Trophoblast cell (in vitro differentiated cells and primary cell): ENCODE results near the gene DRG2.

Experiments
- DNase-seq, 2 donors: peaks; one replicate each; pipeline ENCODE4 v3.0.0-alpha.2; 2016
- H2AFZ ChIP-seq: 2 replicates; pipeline ENCODE4 v1.6.1; 2013; ENCODE audit warnings: low read length, moderate library complexity, mild to moderate bottlenecking; ENCODE audit not compliant: insufficient read depth, poor library complexity
- H2AK5ac ChIP-seq: 2 replicates; pipeline ENCODE4 v1.6.1; 2013; ENCODE audit warnings: mild to moderate bottlenecking, low read length
- H2BK120ac ChIP-seq: 2 replicates; pipeline ENCODE4 v1.6.1; 2013; ENCODE audit warnings: low read length, mild to moderate bottlenecking, moderate library complexity; ENCODE audit not compliant: insufficient read depth, poor library complexity
- H2BK12ac ChIP-seq: 2 replicates; pipeline ENCODE4 v1.6.1; 2013; ENCODE audit warnings: mild to moderate bottlenecking, low read length, moderate library complexity
- H2BK5ac ChIP-seq: 2 replicates; pipeline ENCODE4 v1.6.1; 2013; ENCODE audit warnings: low read length, low read depth, moderate library complexity, mild to moderate bottlenecking; ENCODE audit not compliant: poor library complexity
- H3K14ac ChIP-seq: 2 replicates; pipeline ENCODE4 v1.6.1; 2013; ENCODE audit warnings: mild to moderate bottlenecking, low read length
- H3K18ac ChIP-seq: 2 replicates; pipeline ENCODE4 v1.6.1; 2013; ENCODE audit warnings: mild to moderate bottlenecking, low read length
- H3K23ac ChIP-seq: 2 replicates; pipeline ENCODE4 v1.6.1; 2013; ENCODE audit warnings: low read length
- H3K27ac ChIP-seq: 2 replicates; pipeline ENCODE4 v1.5.1; 2013; ENCODE audit warnings: low read depth, mild to moderate bottlenecking, inconsistent platforms, low read length, moderate library complexity
- H3K27me3 ChIP-seq: 2 replicates; pipeline ENCODE4 v1.6.1; 2013; ENCODE audit warnings: inconsistent platforms, mild to moderate bottlenecking, low read length, moderate library complexity; ENCODE audit not compliant: insufficient read depth
- H3K36me3 ChIP-seq, 2 experiments: 1 replicate in 1 of 2; 2 replicates in 1 of 2; pipeline ENCODE4 v1.6.1; 2013; ENCODE audit warnings: low read length in 2 of 2, mild to moderate bottlenecking in 2 of 2, moderate library complexity in 1 of 2; ENCODE audit not compliant: insufficient read depth in 2 of 2, control insufficient read depth in 1 of 2
- H3K4ac ChIP-seq: 2 replicates; pipeline ENCODE4 v1.6.1; 2013; ENCODE audit warnings: low read depth, mild to moderate bottlenecking, low read length, moderate library complexity
- H3K4me1 ChIP-seq, 2 experiments: 1 replicate in 1 of 2; 2 replicates in 1 of 2; pipeline ENCODE4 v1.6.1; 2013; ENCODE audit warnings: low read length in 2 of 2, mild to moderate bottlenecking in 2 of 2, moderate library complexity in 1 of 2; ENCODE audit not compliant: insufficient read depth in 2 of 2, control insufficient read depth in 1 of 2
- H3K4me2 ChIP-seq: 2 replicates; pipeline ENCODE4 v1.6.1; 2013; ENCODE audit warnings: inconsistent platforms, mild to moderate bottlenecking, low read length, moderate library complexity
- H3K4me3 ChIP-seq: 2 replicates; pipeline ENCODE4 v1.5.1; 2013; ENCODE audit warnings: mild to moderate bottlenecking, low read depth, low read length, inconsistent platforms
- H3K79me1 ChIP-seq: one replicate; pipeline ENCODE4 v1.6.1; 2013; ENCODE audit warnings: low read length
- H3K79me2 ChIP-seq: 2 replicates; pipeline ENCODE4 v1.6.1; 2013; ENCODE audit warnings: low read length, mild to moderate bottlenecking; ENCODE audit not compliant: control insufficient read depth, insufficient read depth, poor library complexity
- H3K9ac ChIP-seq: 2 replicates; pipeline ENCODE4 v1.6.1; 2013; ENCODE audit warnings: mild to moderate bottlenecking, low read length
- H3K9me3 ChIP-seq: 2 replicates; pipeline ENCODE4 v1.6.1; 2013; ENCODE audit warnings: low read depth, mild to moderate bottlenecking, control low read depth, inconsistent platforms, low read length; ENCODE audit not compliant: insufficient read depth
- H4K12ac ChIP-seq: 2 replicates; pipeline ENCODE4 v1.6.1; 2013; ENCODE audit warnings: low read depth, mild to moderate bottlenecking, low read length, moderate library complexity
- H4K8ac ChIP-seq: 2 replicates; pipeline ENCODE4 v1.6.1; 2013; ENCODE audit warnings: low read depth, mild to moderate bottlenecking, low read length, moderate library complexity
- H4K91ac ChIP-seq: one replicate; pipeline ENCODE4 v1.6.1; 2013; ENCODE audit warnings: low read depth, mild to moderate bottlenecking, low read length, moderate library complexity
- WGBS: extraction: QIAGEN DNeasy Blood & Tissue Kit; methylation state at CpG from one replicate; pipeline ENCODE4 v1.1.7; 2013; ENCODE audit warnings: missing lambda C conversion rate; ENCODE audit not compliant: insufficient read length, insufficient coverage; ENCODE audit errors: extremely low coverage; 5-methylcytosine and 5-hydroxymethylcytosine counted together

Gene DRG2

GRCh38 chr17:18136357-18136756 is 48.6 kb downstream of the DRG2 start:
- H3K9ac ChIP-seq, result no peak overlapping the region
- peaks cover 8 to 10% of the 10 kb centered on the region in 2 experiments for H3K4me1 ChIP-seq
- H4K91ac ChIP-seq, result no peak overlapping the region
- no peaks in the 10 kb centered on the region for H3K9me3 ChIP-seq
- no peaks in the 10 kb centered on the region for H3K36me3 ChIP-seq
- H4K8ac ChIP-seq, result no peak overlapping the region
- H2BK5ac ChIP-seq, result no peak overlapping the region
- no CpG with 5 or more reads among the region's 19 CpGs for WGBS
- H2BK12ac ChIP-seq, result no peak overlapping the region
- no peak overlapping the region for H3K4ac ChIP-seq
- H3K23ac ChIP-seq, result no peak overlapping the region
- H3K4me3 ChIP-seq, result no peak overlapping the region
- H2AK5ac ChIP-seq, result no peak overlapping the region
- no peak overlapping the region for H4K12ac ChIP-seq
- H2BK120ac ChIP-seq, result no peak overlapping the region
- H3K79me2 ChIP-seq, result no peaks in the 10 kb centered on the region
- H3K18ac ChIP-seq, result no peak overlapping the region
- DNase-seq, result no peak
- H3K27ac ChIP-seq, result no peak overlapping the region
- H3K27me3 ChIP-seq, result no peaks in the 10 kb centered on the region
- H3K14ac ChIP-seq, result no peak overlapping the region
- H2AFZ ChIP-seq, result no peak overlapping the region
- no peak overlapping the region for H3K4me2 ChIP-seq
- no peaks in the 10 kb centered on the region for H3K79me1 ChIP-seq

GRCh38 chr17:18138065-18138749 is 50.5 kb downstream of the DRG2 start:
- Histone ChIP-seq H3K79me1 (no peaks in the 10 kb centered on the region), H3K9me3 (no peaks in the 10 kb centered on the region), H2BK12ac (no peak overlapping the region), H2BK5ac (no peak overlapping the region), H4K8ac (no peak overlapping the region), H3K4me2 (no peak overlapping the region), H4K91ac (no peak overlapping the region), H3K23ac (no peak overlapping the region), H3K18ac (no peak overlapping the region), H3K27ac (no peak overlapping the region), H3K4ac (no peak overlapping the region), H3K4me3 (no peak overlapping the region), H2AFZ (no peak overlapping the region), H3K79me2 (no peaks in the 10 kb centered on the region), H3K9ac (no peak overlapping the region), H3K4me1 (peaks cover 8 to 10% of the 10 kb centered on the region in 2 experiments), H3K27me3 (no peaks in the 10 kb centered on the region), H3K36me3 (no peaks in the 10 kb centered on the region), H2BK120ac (no peak overlapping the region), H3K14ac (no peak overlapping the region), H2AK5ac (no peak overlapping the region), H4K12ac (no peak overlapping the region)
- DNase-seq, result peak; percentile 60 to 64
- WGBS, result no CpG with 5 or more reads among the region's 8 CpGs

- no peak overlapping the region for H2BK120ac ChIP-seq
- H3K4me3 ChIP-seq, result no peak overlapping the region
- peaks cover 8 to 12% of the 10 kb centered on the region in 2 experiments for H3K4me1 ChIP-seq
- H2AK5ac ChIP-seq, result no peak overlapping the region
- H4K8ac ChIP-seq, result no peak overlapping the region
- WGBS, result no CpG with 5 or more reads among the region's 2 CpGs
- H2BK12ac ChIP-seq, result no peak overlapping the region
- H3K79me2 ChIP-seq, result no peaks in the 10 kb centered on the region
- no peak overlapping the region for H3K4me2 ChIP-seq
- no peak overlapping the region for H3K14ac ChIP-seq
- no peak overlapping the region for H4K12ac ChIP-seq
- H3K27me3 ChIP-seq, result no peaks in the 10 kb centered on the region
- H3K79me1 ChIP-seq, result no peaks in the 10 kb centered on the region
- H3K18ac ChIP-seq, result no peak overlapping the region
- no peak overlapping the region for H3K4ac ChIP-seq
- no peak overlapping the region for H2AFZ ChIP-seq
- H3K9ac ChIP-seq, result no peak overlapping the region
- H3K9me3 ChIP-seq, result no peaks in the 10 kb centered on the region
- no peak overlapping the region for H3K23ac ChIP-seq
- peak; percentile 35 to 72 for DNase-seq
- no peak overlapping the region for H3K27ac ChIP-seq
- H4K91ac ChIP-seq, result no peak overlapping the region
- no peak overlapping the region for H2BK5ac ChIP-seq
- H3K36me3 ChIP-seq, result no peaks in the 10 kb centered on the region
Measured at GRCh38 chr17:18139092-18139491, 51.3 kb downstream of the DRG2 start.

- Histone ChIP-seq H3K18ac (no peak overlapping the region), H3K79me1 (no peaks in the 10 kb centered on the region), H3K4me2 (no peak overlapping the region), H3K4me1 (peaks cover 8 to 12% of the 10 kb centered on the region in 2 experiments), H4K12ac (no peak overlapping the region), H3K36me3 (no peaks in the 10 kb centered on the region), H3K79me2 (no peaks in the 10 kb centered on the region), H2AFZ (no peak overlapping the region), H2BK120ac (no peak overlapping the region), H3K9ac (no peak overlapping the region), H2AK5ac (peak overlapping the region; percentile 49), H3K23ac (no peak overlapping the region), H4K8ac (peak overlapping the region; percentile 27), H3K27me3 (no peaks in the 10 kb centered on the region), H3K4me3 (no peak overlapping the region), H2BK12ac (no peak overlapping the region), H3K27ac (no peak overlapping the region), H2BK5ac (no peak overlapping the region), H3K4ac (no peak overlapping the region), H3K9me3 (no peaks in the 10 kb centered on the region), H3K14ac (peak overlapping the region; percentile 41), H4K91ac (no peak overlapping the region)
- no CpG with 5 or more reads among the region's 14 CpGs for WGBS
- peak; percentile 6 to 17 for DNase-seq
Measured at GRCh38 chr17:18139498-18139897, 51.8 kb downstream of the DRG2 start.
